CD4-positive, alpha-beta T cell treated with Interleukin-12 subunit alpha and Interleukin-12 subunit beta, for 1 hour (primary cell): Measurements from ENCODE around the gene ITSN1.

Experiments
- DNase-seq: peaks from one replicate; pipeline ENCODE4 v3.0.0-alpha.2; 2020

Gene ITSN1

GRCh38 chr21:33869873-33870272, 227.6 kb downstream of the ITSN1 start:
- no peak for DNase-seq

GRCh38 chr21:33870768-33871167, 228.5 kb downstream of the ITSN1 start:
- DNase-seq: no peak

- no peak for DNase-seq
Observed at GRCh38 chr21:33871171-33871570, 228.9 kb downstream of the ITSN1 start.

GRCh38 chr21:33872881-33873515, 230.7 kb downstream of the ITSN1 start:
- no peak for DNase-seq

- DNase-seq: no peak
Observed at GRCh38 chr21:33874161-33874560, 231.9 kb downstream of the ITSN1 start.

GRCh38 chr21:33875026-33875695, 232.9 kb downstream of the ITSN1 start:
- DNase-seq: no peak

- no peak for DNase-seq
Observed at GRCh38 chr21:33878824-33879223, 236.5 kb downstream of the ITSN1 start.

- no peak for DNase-seq
Observed at GRCh38 chr21:33880626-33881025, 238.3 kb downstream of the ITSN1 start.

- DNase-seq: no peak
Observed at GRCh38 chr21:33881689-33882440, 239.6 kb downstream of the ITSN1 start.

GRCh38 chr21:33883118-33883517, 240.8 kb downstream of the ITSN1 start:
- no peak for DNase-seq

- no peak for DNase-seq
Observed at GRCh38 chr21:33884376-33885171, 242.3 kb downstream of the ITSN1 start.

- DNase-seq: no peak
Observed at GRCh38 chr21:33885172-33885514, 242.8 kb downstream of the ITSN1 start.

- no peak for DNase-seq
Observed at GRCh38 chr21:33886321-33886720, 244.0 kb downstream of the ITSN1 start.

GRCh38 chr21:33890187-33890586, 247.9 kb downstream of the ITSN1 start:
- no peak for DNase-seq

- DNase-seq: no peak
Observed at GRCh38 chr21:33892853-33893252, 250.6 kb downstream of the ITSN1 start.

- no peak for DNase-seq
Observed at GRCh38 chr21:33893917-33894316, 251.6 kb downstream of the ITSN1 start.

- DNase-seq: peak; percentile 46
Observed at GRCh38 chr21:33894736-33895288, 252.5 kb downstream of the ITSN1 start.

GRCh38 chr21:33895356-33895755, 253.1 kb downstream of the ITSN1 start:
- DNase-seq: no peak

- DNase-seq: no peak
Observed at GRCh38 chr21:33896691-33897090, 254.4 kb downstream of the ITSN1 start.

- no peak for DNase-seq
Observed at GRCh38 chr21:33897098-33897497, 254.8 kb downstream of the ITSN1 start.

- DNase-seq: no peak
Observed at GRCh38 chr21:33897739-33898138, 255.4 kb downstream of the ITSN1 start.

- no peak for DNase-seq
Observed at GRCh38 chr21:33898586-33898985, 256.3 kb downstream of the ITSN1 start.

- no peak for DNase-seq
Observed at GRCh38 chr21:33899199-33899598, 256.9 kb downstream of the ITSN1 start.
